HEK293 (cell line): ENCODE measurements around the gene PROSER1.

Experiments used
- CTCF ChIA-PET: fragments of 350-600 bp; formaldehyde crosslinking; extraction: SDS; loops from one replicate; lab custom pipeline; 2021; ENCODE audit warnings: antibody characterized with exemption; lab: Yijun Ruan, JAX
- POLR2A ChIA-PET: fragments of 300-600 bp; formaldehyde crosslinking; extraction: SDS; loops from one replicate; lab custom pipeline; 2020; ENCODE audit warnings: antibody characterized with exemption, inconsistent platforms; lab: Yijun Ruan, JAX
- H3K27ac ChIP-seq: fragments of 200-500 bp; sonication (Bioruptor generic); 2 replicates; pipeline ENCODE4 v1.5.1; 2014; ENCODE audit warnings: low read depth, low read length, control low read depth, inconsistent platforms; ENCODE audit errors: extremely low read depth
- H3K36me3 ChIP-seq, 2 experiments: fragments of 200-500 bp in 1 of 2; sonication (Bioruptor generic) in 1 of 2; 1 replicate in 1 of 2; 2 replicates in 1 of 2; pipeline ENCODE4 v1.5.1; 2014 to 2017; ENCODE audit warnings: inconsistent platforms in 2 of 2, low read length in 2 of 2; ENCODE audit not compliant: control insufficient read depth in 2 of 2, insufficient read depth in 1 of 2
- H3K4me1 ChIP-seq: fragments of 200-500 bp; sonication (Bioruptor generic); 2 replicates; pipeline ENCODE4 v1.5.1; 2014; ENCODE audit warnings: mild to moderate bottlenecking, low read length, inconsistent platforms; ENCODE audit not compliant: control insufficient read depth, insufficient read depth
- H3K4me3 ChIP-seq: 2 replicates; pipeline ENCODE4 v1.5.1; 2011; ENCODE audit warnings: low read depth, mild to moderate bottlenecking, control low read depth, low read length, moderate library complexity
- H3K9me3 ChIP-seq: fragments of 200-500 bp; sonication (Bioruptor generic); 2 replicates; pipeline ENCODE4 v1.5.1; 2014; ENCODE audit warnings: low read depth, low read length, inconsistent platforms; ENCODE audit not compliant: control insufficient read depth, insufficient read depth
- GLIS2 ChIP-seq: fragments of 450-650 bp; formaldehyde crosslinking; IDR thresholded peaks from 2 replicates; pipeline ENCODE4 v1.5.1; 2016; ENCODE audit warnings: missing biosample characterization, missing genetic modification characterization
- HIC1 ChIP-seq: fragments of 450-650 bp; formaldehyde crosslinking; IDR thresholded peaks from 2 replicates; pipeline ENCODE4 v1.5.1; 2016; ENCODE audit warnings: missing biosample characterization, missing genetic modification characterization
- MEIS1 ChIP-seq: sonication (generic); formaldehyde crosslinking; IDR thresholded peaks from 2 replicates; pipeline ENCODE4 v1.8.1; 2022; ENCODE audit warnings: missing genetic modification reagents, mild to moderate bottlenecking, borderline replicate concordance
- PRDM2 ChIP-seq: fragments of 450-650 bp; formaldehyde crosslinking; IDR thresholded peaks from 2 replicates; pipeline ENCODE4 v1.5.1; 2016; ENCODE audit warnings: missing biosample characterization, missing genetic modification characterization, borderline replicate concordance
- SP2 ChIP-seq: fragments of 450-650 bp; formaldehyde crosslinking; IDR thresholded peaks from 2 replicates; pipeline ENCODE4 v1.5.1; 2016; ENCODE audit warnings: missing biosample characterization, missing genetic modification characterization
- ZNF138 ChIP-seq: fragments of 450-650 bp; formaldehyde crosslinking; IDR thresholded peaks from 2 replicates; pipeline ENCODE4 v1.5.1; 2016; ENCODE audit warnings: missing biosample characterization, missing genetic modification characterization, borderline replicate concordance
- ZNF140 ChIP-seq: fragments of 450-650 bp; formaldehyde crosslinking; IDR thresholded peaks from 2 replicates; pipeline ENCODE4 v1.5.1; 2016; ENCODE audit warnings: missing biosample characterization, missing genetic modification characterization
- ZNF354C ChIP-seq: fragments of 450-650 bp; formaldehyde crosslinking; IDR thresholded peaks from 2 replicates; pipeline ENCODE4 v1.5.1; 2016; ENCODE audit warnings: missing biosample characterization, missing genetic modification characterization, low read depth, borderline replicate concordance
- ZNF423 ChIP-seq: fragments of 450-650 bp; formaldehyde crosslinking; IDR thresholded peaks from 2 replicates; pipeline ENCODE4 v1.5.1; 2016; ENCODE audit warnings: missing biosample characterization, missing genetic modification characterization
- ZNF521 ChIP-seq: fragments of 450-650 bp; formaldehyde crosslinking; IDR thresholded peaks from 2 replicates; pipeline ENCODE4 v1.5.1; 2017; ENCODE audit warnings: missing biosample characterization, mild to moderate bottlenecking, missing genetic modification characterization
- ZNF530 ChIP-seq: fragments of 450-650 bp; formaldehyde crosslinking; IDR thresholded peaks from 2 replicates; pipeline ENCODE4 v1.5.1; 2016; ENCODE audit warnings: low read depth, missing biosample characterization, missing genetic modification characterization
- ZNF549 ChIP-seq: fragments of 450-650 bp; IDR thresholded peaks from 2 replicates; pipeline ENCODE4 v1.5.1; 2018; ENCODE audit warnings: missing biosample characterization, missing genetic modification characterization, mild to moderate bottlenecking, inconsistent platforms, moderate library complexity
- ZNF624 ChIP-seq: fragments of 450-650 bp; formaldehyde crosslinking; IDR thresholded peaks from 2 replicates; pipeline ENCODE4 v1.5.1; 2017; ENCODE audit warnings: missing biosample characterization, missing genetic modification characterization
- ZNF645 ChIP-seq: fragments of 450-650 bp; formaldehyde crosslinking; IDR thresholded peaks from 2 replicates; pipeline ENCODE4; 2016; ENCODE audit warnings: missing biosample characterization, missing genetic modification characterization
- ZNF660 ChIP-seq: fragments of 450-650 bp; IDR thresholded peaks from 2 replicates; pipeline ENCODE4 v1.5.1; 2018; ENCODE audit warnings: missing biosample characterization, mild to moderate bottlenecking, missing genetic modification characterization
- ZNF707 ChIP-seq: fragments of 450-650 bp; formaldehyde crosslinking; IDR thresholded peaks from 2 replicates; pipeline ENCODE4 v1.5.1; 2016; ENCODE audit warnings: missing biosample characterization, missing genetic modification characterization

PROSER1 gene

GRCh38 chr13:38970380-38971051 is 67.4 kb downstream of the PROSER1 start:
- H3K4me3 ChIP-seq: no peak overlapping the region

More at GRCh38 chr13:38970380-38971051, 67.4 kb downstream of the PROSER1 start:
- H3K4me1 ChIP-seq: no peaks in the 10 kb centered on the region
- ChIA-PET POLR2A (no interaction called here), CTCF (interaction anchor here (0.7 kb wide), 1 partner anchor 699 kb away, joined by 3 read pairs; no protein-coding TSS in a partner anchor)
- no peaks in the 10 kb centered on the region for H3K9me3 ChIP-seq
- no peaks in the 10 kb centered on the region for H3K36me3 ChIP-seq
- no peak overlapping the region for H3K27ac ChIP-seq
- TF ChIP-seq ZNF645 (tag by site-specific recombination): no peak
- TF ChIP-seq HIC1 (tag by site-specific recombination): no peak
- TF ChIP-seq ZNF138 (tag by site-specific recombination): no peak
- no peak for TF ChIP-seq ZNF521 (tag by site-specific recombination)
- no peak for TF ChIP-seq GLIS2 (tag by site-specific recombination)
- TF ChIP-seq ZNF530 (tag by site-specific recombination): no peak
- no peak for TF ChIP-seq ZNF140 (tag by site-specific recombination)
- no peak for TF ChIP-seq ZNF354C
- no peak for TF ChIP-seq SP2
- TF ChIP-seq ZNF660 (tag by site-specific recombination): no peak
- TF ChIP-seq MEIS1 (CRISPR knock-in tag): no peak
- TF ChIP-seq PRDM2 (tag by site-specific recombination): no peak
- no peak for TF ChIP-seq ZNF707
- TF ChIP-seq ZNF624 (tag by site-specific recombination): no peak
- no peak for TF ChIP-seq ZNF549 (tag by site-specific recombination)
- TF ChIP-seq ZNF423 (tag by site-specific recombination): no peak
